T-cell (primary cell): Measurements from ENCODE around the gene CKAP5. TPM values are rescaled to one million over a fixed set of nuclear protein-coding genes. Genes with fewer than 3 reads are reported as not detected.

Experiments used
- ATAC-seq, 4 experiments: fragments of 200-7000 bp in 3 of 4; fragments of 150-1000 bp in 1 of 4; cut with Tn5 transposase; replicated peaks in 1 of 4; 1 replicate in 3 of 4; 2 replicates in 1 of 4; pipeline ENCODE4 v1.10.0; 2021; ENCODE audit warnings: moderate library complexity in 3 of 4, mild to moderate bottlenecking in 2 of 4, moderate number of reproducible peaks in 1 of 4
- CTCF ChIA-PET, 2 donors: fragments of 300-600 bp; sonication (Branson Sonifier 250); formaldehyde crosslinking; loops; one replicate each; lab custom pipeline; 2022; ENCODE audit warnings: antibody characterized with exemption in 2 of 2; lab: Charles Lee
- POLR2A ChIA-PET, 2 donors: fragments of 300-600 bp; sonication (Branson Sonifier 250); formaldehyde crosslinking; loops; one replicate each; lab custom pipeline; 2022; ENCODE audit warnings: antibody characterized with exemption in 2 of 2; lab: Charles Lee
- DNase-seq, 35 experiments: peaks; one replicate each; pipeline versions ENCODE4 v3.0.0 to v3.0.0-alpha.2; 2013 to 2023
- H3K27ac ChIP-seq: one replicate; pipeline ENCODE4 v1.5.1; 2013; ENCODE audit warnings: low read length
- H3K27me3 ChIP-seq, 2 experiments: replicated peaks in 1 of 2; 1 replicate in 1 of 2; 2 replicates in 1 of 2; pipeline versions ENCODE4 v1.6.1 to v1.7.0; 2013; ENCODE audit warnings: low read length in 1 of 2, mixed read lengths in 1 of 2; ENCODE audit not compliant: control insufficient read depth in 2 of 2, insufficient read depth in 2 of 2; ENCODE audit errors: extremely low read depth in 1 of 2
- H3K36me3 ChIP-seq, 2 donors: 1 replicate in 1 of 2; 2 replicates in 1 of 2; pipeline versions ENCODE4 v1.6.1 to v1.7.0; 2013; ENCODE audit warnings: low read length in 1 of 2; ENCODE audit not compliant: control insufficient read depth in 2 of 2, insufficient read depth in 1 of 2; ENCODE audit errors: extremely low read depth in 1 of 2
- H3K4me1 ChIP-seq, 2 experiments: 1 replicate in 1 of 2; 2 replicates in 1 of 2; pipeline versions ENCODE4 v1.6.1 to v1.7.0; 2013; ENCODE audit warnings: low read length in 2 of 2, mixed read lengths in 1 of 2; ENCODE audit not compliant: insufficient read depth in 2 of 2, control insufficient read depth in 1 of 2; ENCODE audit errors: extremely low read depth in 1 of 2
- H3K4me3 ChIP-seq, 2 donors: 1 replicate in 1 of 2; 2 replicates in 1 of 2; pipeline versions ENCODE4 v1.5.1 to v1.7.0; 2013; ENCODE audit warnings: mild to moderate bottlenecking in 2 of 2, low read length in 1 of 2, moderate library complexity in 1 of 2; ENCODE audit not compliant: control insufficient read depth in 1 of 2; ENCODE audit errors: extremely low read depth in 1 of 2
- H3K9me3 ChIP-seq: 2 replicates; pipeline ENCODE4 v1.7.0; 2013
- H3K27ac Mint-ChIP-seq, 2 donors: one replicate each; pipeline ENCODE4 v1.8.0; 2020 to 2021; ENCODE audit warnings: mild to moderate bottlenecking in 2 of 2, mixed read lengths in 2 of 2
- H3K27me3 Mint-ChIP-seq, 2 donors: one replicate each; pipeline ENCODE4 v1.8.0; 2021 to 2022; ENCODE audit warnings: mixed read lengths in 2 of 2
- H3K36me3 Mint-ChIP-seq: one replicate; pipeline ENCODE4 v1.8.0; 2021; ENCODE audit warnings: mixed read lengths
- H3K4me1 Mint-ChIP-seq, 3 donors: one replicate each; pipeline ENCODE4 v1.8.0; 2020 to 2022; ENCODE audit warnings: mixed read lengths in 3 of 3, mild to moderate bottlenecking in 1 of 3
- H3K4me3 Mint-ChIP-seq, 3 donors: one replicate each; pipeline ENCODE4 v1.8.0; 2020 to 2022; ENCODE audit warnings: mild to moderate bottlenecking in 3 of 3, mixed read lengths in 3 of 3, moderate library complexity in 3 of 3
- H3K9me3 Mint-ChIP-seq, 3 donors: one replicate each; pipeline ENCODE4 v1.8.0; 2020 to 2022; ENCODE audit warnings: mixed read lengths in 3 of 3
- WGBS: methylation state at CpG from one replicate; pipeline ENCODE4 v1.1.5; 2013; ENCODE audit warnings: missing lambda C conversion rate; ENCODE audit not compliant: insufficient coverage; 5-methylcytosine and 5-hydroxymethylcytosine counted together
- total RNA-seq, 35 experiments: library from RNA in 6 of 35; stranded (reverse) in 6 of 35; fragments of 120-200 nt in 1 of 35; gene quantifications; one replicate each; pipeline versions ENCODE4 v1.2.1 to v1.2.4 and lab custom pipeline; 2013 to 2026

Gene CKAP5
- total RNA-seq, 5 donors from 2014 or later (not counting 1 experiment from before 2014, with no cell fraction given) = 34.8 to 44.6 (median 38.0) TPM

DNA sequence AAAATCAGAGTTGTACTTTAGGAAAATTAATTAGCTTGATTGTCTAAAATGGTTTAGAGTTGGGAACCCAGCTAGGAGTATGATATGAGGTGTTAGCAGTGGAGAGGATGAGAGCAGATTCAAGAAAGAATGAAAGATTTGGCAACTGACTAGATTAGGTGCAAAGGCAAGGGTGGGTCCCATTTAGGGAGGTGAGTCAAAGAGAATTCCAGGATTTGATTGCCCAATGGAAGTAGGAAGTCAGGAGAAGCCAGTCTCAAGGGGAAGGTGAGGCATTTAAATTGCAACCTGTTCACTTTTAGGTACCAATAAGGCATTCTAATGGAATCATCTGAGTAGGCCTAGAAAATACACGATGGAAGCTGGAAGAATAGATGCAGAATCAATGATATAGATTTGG is 3.6 kb upstream of the CKAP5 start:
- H3K9me3 ChIP-seq = no peaks in the 10 kb centered on the region
- WGBS = 75% methylated on average over 1 of the region's 1 CpG
- POLR2A ChIA-PET = no interaction called here
- Mint-ChIP-seq H3K27ac (no peak overlapping the region), H3K4me3 (no peak overlapping the region), H3K9me3 (no peaks in the 10 kb centered on the region), H3K4me1 (peaks cover 15 to 19% (median 16%) of the 10 kb centered on the region in 3 donors), H3K36me3 (no peaks in the 10 kb centered on the region), H3K27me3 (no peaks in the 10 kb centered on the region)
- H3K4me3 ChIP-seq = no peak overlapping the region
- DNase-seq = no peak
- CTCF ChIA-PET = interaction anchor here in 1 of 2 donors (0.7 kb wide), 1 partner anchor 12 kb away, joined by 3 read pairs; no protein-coding TSS in a partner anchor
- no peaks in the 10 kb centered on the region for H3K36me3 ChIP-seq
- no peak for ATAC-seq
- H3K27me3 ChIP-seq = no peaks in the 10 kb centered on the region
- peaks cover 9 to 14% of the 10 kb centered on the region in 2 experiments for H3K4me1 ChIP-seq
- no peak overlapping the region for H3K27ac ChIP-seq

DNA sequence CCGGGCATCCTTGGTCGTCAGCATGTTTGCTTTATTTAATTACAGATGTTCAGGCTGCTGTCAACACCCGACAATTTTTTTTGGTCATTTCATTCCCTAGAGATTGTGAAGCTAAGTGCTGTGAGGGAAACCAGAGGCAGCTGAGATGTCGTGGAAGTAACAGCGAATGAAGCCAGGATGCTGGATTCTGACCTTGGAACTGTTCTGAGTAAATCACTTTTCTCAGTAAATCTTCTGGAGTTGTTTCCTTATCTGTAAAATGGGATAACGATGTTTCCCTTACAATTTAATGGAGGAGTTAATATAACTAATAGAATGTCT is 390 bp upstream of the CKAP5 start:
- ATAC-seq (no peak), DNase-seq (no peak)
- Mint-ChIP-seq H3K36me3 (no peaks in the 10 kb centered on the region), H3K4me3 (peak overlapping the region; percentile 92 to 98 (median 95)), H3K27me3 (no peaks in the 10 kb centered on the region), H3K27ac (peak overlapping the region in 1 of 2 donors; percentile 90), H3K9me3 (no peaks in the 10 kb centered on the region), H3K4me1 (peaks cover 34 to 44% (median 42%) of the 10 kb centered on the region in 3 donors)
- WGBS = 7% methylated on average over 3 of the region's 6 CpGs
- Histone ChIP-seq H3K9me3 (no peaks in the 10 kb centered on the region), H3K4me3 (peak overlapping the region; percentile 77 to 87), H3K4me1 (peaks cover 13 to 17% of the 10 kb centered on the region in 2 experiments), H3K36me3 (no peaks in the 10 kb centered on the region), H3K27ac (no peak overlapping the region), H3K27me3 (no peaks in the 10 kb centered on the region)
- CTCF ChIA-PET = interaction anchor here (0.9 to 1.1 kb wide), 2 partner anchors 20 kb away, joined by 3 read pairs; no protein-coding TSS in a partner anchor
- POLR2A ChIA-PET = interaction anchor here in 1 of 2 donors (1.0 kb wide), 1 partner anchor 20 kb away, joined by 3 read pairs; no protein-coding TSS in a partner anchor

DNA sequence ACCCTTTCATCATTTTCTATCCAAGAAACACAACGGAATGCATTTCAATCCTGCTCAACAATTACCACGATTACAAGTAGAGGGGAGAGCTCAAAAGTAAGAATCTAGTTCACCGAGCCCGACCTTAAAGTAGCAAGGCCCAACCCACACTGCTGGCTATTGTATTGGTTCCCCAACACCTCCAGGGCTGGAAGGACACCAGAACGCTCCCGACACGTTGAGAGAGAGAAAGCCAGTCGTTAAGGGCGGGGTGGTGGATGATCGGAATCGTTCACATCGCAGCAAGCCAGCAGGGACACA is 690 bp downstream of the CKAP5 start:
- ATAC-seq (peak in 1 of 4 experiments; percentile 28), DNase-seq (no peak)
- 0% methylated on average over 8 of the region's 12 CpGs for WGBS
- Mint-ChIP-seq H3K4me1 (peaks cover 34 to 50% (median 47%) of the 10 kb centered on the region in 3 donors), H3K4me3 (peak overlapping the region; percentile 84 to 92 (median 86)), H3K27me3 (no peaks in the 10 kb centered on the region), H3K9me3 (no peaks in the 10 kb centered on the region), H3K36me3 (no peaks in the 10 kb centered on the region), H3K27ac (peak overlapping the region; percentile 59 to 90)
- Histone ChIP-seq H3K9me3 (no peaks in the 10 kb centered on the region), H3K27me3 (no peaks in the 10 kb centered on the region), H3K36me3 (no peaks in the 10 kb centered on the region), H3K27ac (peak overlapping the region; percentile 66), H3K4me3 (peak overlapping the region; percentile 77 to 87), H3K4me1 (peaks cover 13 to 17% of the 10 kb centered on the region in 2 experiments)
- POLR2A ChIA-PET = no interaction called here
- CTCF ChIA-PET = interaction anchor here in 1 of 2 donors (0.7 to 0.9 kb wide), 2 partner anchors 14 to 255 kb away, joined by 3 read pairs; no protein-coding TSS in a partner anchor

DNA sequence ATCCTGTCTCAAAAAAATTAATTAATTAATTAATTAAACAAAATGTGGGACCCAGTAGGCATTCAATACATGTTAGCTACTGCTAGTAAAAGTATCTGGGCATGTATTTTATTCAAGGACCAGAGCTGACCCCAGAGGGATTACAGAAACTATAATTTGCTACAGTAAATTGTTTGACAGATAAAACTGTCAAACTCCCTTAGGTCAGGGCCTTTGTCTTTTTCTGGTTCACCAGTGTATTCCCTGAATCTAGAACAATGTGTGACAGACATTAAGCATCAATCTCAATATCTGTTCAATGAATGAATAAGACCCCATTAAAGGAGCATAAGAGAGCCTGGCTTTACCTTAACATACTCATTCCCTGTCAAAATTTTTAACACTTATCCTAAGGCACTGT is 6.0 kb downstream of the CKAP5 start:
- CTCF ChIA-PET = no interaction called here
- Histone ChIP-seq H3K27me3 (no peaks in the 10 kb centered on the region), H3K4me1 (peaks cover 8 to 12% of the 10 kb centered on the region in 2 experiments), H3K27ac (no peak overlapping the region), H3K36me3 (no peaks in the 10 kb centered on the region), H3K4me3 (no peak overlapping the region), H3K9me3 (no peaks in the 10 kb centered on the region)
- no peak overlapping the region for H3K4me3 Mint-ChIP-seq
- no peaks in the 10 kb centered on the region for H3K9me3 Mint-ChIP-seq
- POLR2A ChIA-PET = no interaction called here
- no peak overlapping the region for H3K27ac Mint-ChIP-seq
- no peaks in the 10 kb centered on the region for H3K27me3 Mint-ChIP-seq
- ATAC-seq (no peak), DNase-seq (no peak)
- peaks cover 52 to 70% (median 68%) of the 10 kb centered on the region in 3 donors for H3K4me1 Mint-ChIP-seq
- no peaks in the 10 kb centered on the region for H3K36me3 Mint-ChIP-seq

DNA sequence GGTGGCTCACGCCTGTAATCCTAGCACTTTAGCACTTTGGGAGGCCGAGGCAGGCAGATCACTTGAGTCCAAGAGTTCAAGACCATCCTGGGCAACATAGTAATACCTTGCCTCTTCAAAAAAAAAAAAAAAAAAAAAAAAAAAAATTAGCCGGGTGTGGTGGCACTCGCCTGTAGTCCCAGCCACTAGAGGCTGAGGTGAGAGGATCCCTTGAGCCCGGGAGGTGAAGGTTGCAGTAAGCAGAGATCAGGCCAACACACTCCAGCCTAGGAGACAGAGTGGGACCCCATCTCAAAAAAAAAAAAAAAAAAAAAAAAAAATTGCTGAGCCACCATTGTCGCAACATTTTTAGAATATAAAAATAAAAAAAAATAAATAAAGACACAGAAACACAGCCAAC is 7.6 kb downstream of the CKAP5 start:
- H3K27me3 ChIP-seq = no peaks in the 10 kb centered on the region
- no peak overlapping the region for H3K4me3 ChIP-seq
- DNase-seq (no peak), ATAC-seq (no peak)
- CTCF ChIA-PET = interaction anchor here in 1 of 2 donors (0.5 kb wide), 1 partner anchor 508 kb away, joined by 6 read pairs; no protein-coding TSS in a partner anchor
- peaks cover 0 to 5% of the 10 kb centered on the region in 2 experiments for H3K4me1 ChIP-seq
- H3K9me3 ChIP-seq = no peaks in the 10 kb centered on the region
- POLR2A ChIA-PET = no interaction called here
- Mint-ChIP-seq H3K9me3 (no peaks in the 10 kb centered on the region), H3K4me1 (peaks cover 41 to 57% (median 52%) of the 10 kb centered on the region in 3 donors), H3K27ac (no peak overlapping the region), H3K4me3 (no peak overlapping the region), H3K27me3 (no peaks in the 10 kb centered on the region), H3K36me3 (no peaks in the 10 kb centered on the region)
- H3K36me3 ChIP-seq = no peaks in the 10 kb centered on the region
- no peak overlapping the region for H3K27ac ChIP-seq
- 100% methylated on average over 1 of the region's 6 CpGs for whole genome bisulfite sequencing

DNA sequence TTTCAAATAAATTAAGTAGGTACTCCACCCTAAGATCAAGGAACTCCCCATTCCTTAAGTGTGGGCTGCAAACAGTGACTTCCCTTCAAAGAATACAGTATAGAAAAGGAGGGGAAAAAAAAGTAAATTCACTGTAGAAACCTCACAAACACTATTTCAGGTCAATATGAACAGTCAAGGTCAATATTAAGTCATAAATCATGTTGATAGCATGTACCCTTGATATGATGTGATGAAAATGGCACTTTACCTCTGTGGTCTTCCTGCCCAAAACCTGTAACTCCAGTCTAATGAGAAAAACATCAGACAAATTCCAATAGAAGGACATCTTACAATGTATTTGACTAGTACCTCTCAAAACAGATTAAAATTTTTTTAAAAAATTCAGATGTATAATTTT is 8.2 kb downstream of the CKAP5 start:
- H3K4me1 ChIP-seq = peaks cover 0 to 5% of the 10 kb centered on the region in 2 experiments
- DNase-seq (no peak), ATAC-seq (no peak)
- CTCF ChIA-PET = no interaction called here
- Mint-ChIP-seq H3K27ac (no peak overlapping the region), H3K27me3 (no peaks in the 10 kb centered on the region), H3K4me3 (no peak overlapping the region), H3K36me3 (no peaks in the 10 kb centered on the region), H3K4me1 (peaks cover 35 to 53% (median 50%) of the 10 kb centered on the region in 3 donors), H3K9me3 (no peaks in the 10 kb centered on the region)
- no peaks in the 10 kb centered on the region for H3K27me3 ChIP-seq
- POLR2A ChIA-PET = no interaction called here
- H3K27ac ChIP-seq = no peak overlapping the region
- no peak overlapping the region for H3K4me3 ChIP-seq
- no peaks in the 10 kb centered on the region for H3K36me3 ChIP-seq
- H3K9me3 ChIP-seq = no peaks in the 10 kb centered on the region

DNA sequence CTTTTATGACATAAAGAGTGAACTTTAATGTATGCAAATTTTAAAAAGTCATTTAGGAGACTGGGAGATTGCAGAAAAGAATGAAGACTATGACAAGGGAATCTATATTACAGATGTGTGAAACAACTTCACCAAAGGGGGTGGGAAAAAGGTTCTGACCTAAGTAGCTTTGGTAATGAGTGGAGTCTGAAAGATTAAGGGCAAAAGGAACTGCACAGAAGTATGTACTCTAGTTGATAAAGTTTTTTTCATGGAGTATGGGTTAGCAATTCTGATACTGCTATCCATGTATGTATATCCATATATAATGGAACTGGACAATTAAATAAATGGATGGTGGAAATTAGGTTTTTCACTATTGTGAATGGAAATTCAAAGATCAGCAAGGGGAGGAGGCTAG is 9.2 kb downstream of the CKAP5 start:
- ChIA-PET CTCF (no interaction called here), POLR2A (no interaction called here)
- ATAC-seq (no peak), DNase-seq (no peak)
- H3K27me3 ChIP-seq = no peaks in the 10 kb centered on the region
- peaks cover 34 to 48% (median 47%) of the 10 kb centered on the region in 3 donors for H3K4me1 Mint-ChIP-seq
- no peak overlapping the region for H3K27ac Mint-ChIP-seq
- no peaks in the 10 kb centered on the region for H3K9me3 Mint-ChIP-seq
- no peak overlapping the region for H3K27ac ChIP-seq
- no peaks in the 10 kb centered on the region for H3K36me3 ChIP-seq
- H3K27me3 Mint-ChIP-seq = no peaks in the 10 kb centered on the region
- H3K36me3 Mint-ChIP-seq = no peaks in the 10 kb centered on the region
- H3K4me3 Mint-ChIP-seq = no peak overlapping the region
- H3K9me3 ChIP-seq = no peaks in the 10 kb centered on the region
- peaks cover 0 to 5% of the 10 kb centered on the region in 2 experiments for H3K4me1 ChIP-seq
- no peak overlapping the region for H3K4me3 ChIP-seq
